T-helper 1 cell treated with Interleukin-12 subunit alpha and Interleukin-12 subunit beta and Interleukin-4 antibody, amounts not matched to agents 30 μg/mL and 1 μg/mL, for 36 hours (primary cell): ENCODE measurements around the gene SSRP1.
"Not testable (repeated sequence)": the region's sequence is repeated elsewhere in the genome, so short reads cannot be mapped to it uniquely, and the experiment has no call there.

ENCODE experiments used
- H3K27ac Mint-ChIP-seq: one replicate; pipeline ENCODE4 v1.8.0; 2021; ENCODE audit warnings: mild to moderate bottlenecking, mixed read lengths
- H3K27me3 Mint-ChIP-seq: one replicate; pipeline ENCODE4 v1.8.0; 2021; ENCODE audit warnings: low read depth, mixed read lengths
- H3K36me3 Mint-ChIP-seq: one replicate; pipeline ENCODE4 v1.8.0; 2021; ENCODE audit warnings: low read depth, mixed read lengths
- H3K4me1 Mint-ChIP-seq: one replicate; pipeline ENCODE4 v1.8.0; 2021; ENCODE audit warnings: low read depth, mixed read lengths
- H3K4me3 Mint-ChIP-seq: one replicate; pipeline ENCODE4 v1.8.0; 2021; ENCODE audit warnings: mild to moderate bottlenecking, moderate library complexity, mixed read lengths
- H3K9me3 Mint-ChIP-seq: one replicate; pipeline ENCODE4 v1.8.0; 2021; ENCODE audit warnings: mixed read lengths

The SSRP1 gene

DNA sequence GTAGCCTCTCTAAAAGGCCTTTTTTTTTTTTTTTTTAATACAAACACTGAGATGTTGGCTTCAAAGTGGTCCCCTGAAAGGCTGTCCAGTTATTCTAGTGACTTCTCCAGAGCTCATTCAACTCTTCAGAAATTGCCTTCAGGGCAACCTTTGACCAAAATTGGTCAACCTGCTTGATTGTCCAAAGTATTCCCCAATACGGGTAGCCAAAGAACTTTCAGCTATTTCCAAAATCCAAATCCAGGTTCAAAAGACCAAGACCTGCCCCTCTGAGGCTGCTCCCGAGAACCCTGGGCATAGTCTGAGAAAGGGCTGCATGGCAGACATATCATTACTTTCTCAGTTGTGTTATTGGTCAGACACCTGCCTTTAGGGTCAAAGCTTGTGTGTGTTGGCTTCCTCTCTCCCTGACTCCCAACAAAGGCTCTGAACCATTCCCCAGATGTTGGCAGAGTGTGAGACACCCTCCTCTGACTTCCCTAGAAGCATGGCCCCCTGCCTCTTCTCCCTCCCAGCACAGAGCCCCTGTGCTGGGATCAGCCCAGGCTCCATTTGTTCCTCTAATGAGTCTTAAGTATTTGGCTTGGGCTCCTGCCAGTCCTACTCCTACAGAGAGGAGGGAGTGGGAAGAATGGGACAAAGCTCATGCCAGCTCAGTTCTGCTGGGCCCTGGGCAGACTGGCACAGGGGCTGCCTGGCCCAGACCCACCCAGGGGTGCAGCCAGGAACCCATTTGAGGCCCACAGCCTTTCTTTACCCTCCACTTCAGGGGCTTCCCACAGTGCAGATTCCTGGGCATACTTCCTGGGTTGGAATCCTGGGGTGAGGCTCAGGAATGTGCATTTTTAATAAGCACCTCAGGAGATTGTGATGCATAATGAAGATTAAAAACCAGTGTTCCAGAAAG lies 41.2 kb downstream of the SSRP1 start:
- peaks cover 4% of the 10 kb centered on the region for H3K36me3 Mint-ChIP-seq
- H3K4me3 Mint-ChIP-seq = no peak overlapping the region
- peaks cover 5% of the 10 kb centered on the region for H3K27me3 Mint-ChIP-seq
- no peaks in the 10 kb centered on the region for H3K4me1 Mint-ChIP-seq
- H3K27ac Mint-ChIP-seq = no peak overlapping the region
- peaks cover 6% of the 10 kb centered on the region for H3K9me3 Mint-ChIP-seq

DNA sequence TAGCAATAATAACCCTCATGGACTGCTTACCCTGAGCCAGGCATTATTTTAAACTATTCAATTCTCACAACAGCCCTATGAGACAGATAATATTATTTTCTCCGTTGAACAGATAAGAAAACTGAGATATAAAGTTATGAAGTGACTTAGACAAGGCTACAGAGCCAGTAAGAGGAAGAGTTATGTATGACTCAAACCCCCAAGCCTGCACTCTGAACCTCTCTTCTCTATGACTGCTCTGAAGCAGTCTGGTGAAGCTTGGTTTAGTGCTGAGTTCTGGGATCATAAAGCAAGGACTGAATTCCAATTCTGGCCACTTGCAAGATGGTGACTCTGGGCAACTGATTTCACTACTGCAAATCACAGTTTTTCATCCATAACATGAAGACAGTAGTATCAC lies 45.4 kb downstream of the SSRP1 start:
- H3K27ac Mint-ChIP-seq = no peak overlapping the region
- peaks cover 9% of the 10 kb centered on the region for H3K27me3 Mint-ChIP-seq
- no peaks in the 10 kb centered on the region for H3K36me3 Mint-ChIP-seq
- H3K4me1 Mint-ChIP-seq = no peaks in the 10 kb centered on the region
- no peak overlapping the region for H3K4me3 Mint-ChIP-seq
- peaks cover 3% of the 10 kb centered on the region for H3K9me3 Mint-ChIP-seq

DNA sequence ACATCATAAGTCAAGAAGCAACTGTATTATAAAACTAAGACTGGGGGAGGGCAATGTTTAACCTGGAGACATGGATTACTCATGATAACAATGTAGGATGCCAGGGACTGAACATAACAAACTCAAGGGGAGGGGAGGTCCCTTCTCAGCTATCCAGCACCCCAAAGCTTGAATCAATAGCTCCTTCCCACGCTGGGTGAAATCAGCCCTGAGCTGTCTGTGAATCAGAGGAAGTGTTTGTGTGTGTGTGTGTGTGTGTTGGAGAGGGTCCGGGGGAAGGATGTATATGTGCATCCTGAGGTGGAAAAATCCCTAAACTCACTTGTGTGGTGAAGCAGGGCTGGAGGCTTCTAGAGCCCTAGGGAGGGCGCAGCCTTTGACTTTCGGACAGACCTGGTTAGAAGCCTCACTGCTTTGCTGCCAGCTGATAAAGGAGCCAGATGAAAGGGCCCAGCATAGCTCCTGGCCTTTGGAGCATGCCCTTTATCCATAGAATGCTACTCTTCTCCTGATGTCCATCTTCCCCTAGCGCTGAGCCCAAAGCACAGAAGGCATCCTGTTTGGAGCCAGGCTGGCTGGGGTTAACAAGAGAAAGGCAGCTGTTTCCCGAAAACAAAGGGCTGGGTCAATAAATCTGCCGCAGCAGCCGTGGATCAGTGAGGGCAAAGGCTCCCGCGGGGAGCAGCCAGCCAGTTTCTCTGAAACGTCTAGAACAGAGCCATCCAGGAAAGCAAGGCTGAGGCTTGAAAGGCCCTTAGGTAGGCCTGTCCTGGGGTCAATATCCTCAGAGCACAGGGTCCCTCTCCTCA lies 46.7 kb downstream of the SSRP1 start:
- H3K4me3 Mint-ChIP-seq = no peak overlapping the region
- H3K36me3 Mint-ChIP-seq = no peaks in the 10 kb centered on the region
- H3K4me1 Mint-ChIP-seq = no peaks in the 10 kb centered on the region
- peaks cover 3% of the 10 kb centered on the region for H3K9me3 Mint-ChIP-seq
- no peak overlapping the region for H3K27ac Mint-ChIP-seq
- H3K27me3 Mint-ChIP-seq = peaks cover 9% of the 10 kb centered on the region

DNA sequence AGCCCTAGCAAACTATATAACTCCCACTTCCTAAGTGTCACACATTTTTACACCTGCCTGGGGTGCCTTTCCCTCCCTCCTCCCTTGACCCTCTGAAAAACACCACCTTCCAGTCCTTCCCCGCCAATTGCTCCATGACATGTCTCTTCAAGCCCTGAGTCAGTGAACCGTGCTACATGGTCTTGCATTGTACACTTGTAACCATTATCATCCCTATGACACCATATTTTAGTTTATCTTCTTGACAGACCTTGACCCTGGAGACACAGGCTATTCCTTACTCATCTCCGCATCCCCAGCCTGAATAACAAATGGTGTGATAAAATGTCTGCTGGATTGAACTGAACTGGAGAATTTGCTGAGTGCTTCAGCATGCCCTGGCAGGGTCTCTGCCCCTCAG lies 47.8 kb downstream of the SSRP1 start:
- Mint-ChIP-seq H3K9me3 (peaks cover 3% of the 10 kb centered on the region), H3K36me3 (no peaks in the 10 kb centered on the region), H3K27ac (no peak overlapping the region), H3K4me3 (no peak overlapping the region), H3K27me3 (peaks cover 9% of the 10 kb centered on the region), H3K4me1 (no peaks in the 10 kb centered on the region)

DNA sequence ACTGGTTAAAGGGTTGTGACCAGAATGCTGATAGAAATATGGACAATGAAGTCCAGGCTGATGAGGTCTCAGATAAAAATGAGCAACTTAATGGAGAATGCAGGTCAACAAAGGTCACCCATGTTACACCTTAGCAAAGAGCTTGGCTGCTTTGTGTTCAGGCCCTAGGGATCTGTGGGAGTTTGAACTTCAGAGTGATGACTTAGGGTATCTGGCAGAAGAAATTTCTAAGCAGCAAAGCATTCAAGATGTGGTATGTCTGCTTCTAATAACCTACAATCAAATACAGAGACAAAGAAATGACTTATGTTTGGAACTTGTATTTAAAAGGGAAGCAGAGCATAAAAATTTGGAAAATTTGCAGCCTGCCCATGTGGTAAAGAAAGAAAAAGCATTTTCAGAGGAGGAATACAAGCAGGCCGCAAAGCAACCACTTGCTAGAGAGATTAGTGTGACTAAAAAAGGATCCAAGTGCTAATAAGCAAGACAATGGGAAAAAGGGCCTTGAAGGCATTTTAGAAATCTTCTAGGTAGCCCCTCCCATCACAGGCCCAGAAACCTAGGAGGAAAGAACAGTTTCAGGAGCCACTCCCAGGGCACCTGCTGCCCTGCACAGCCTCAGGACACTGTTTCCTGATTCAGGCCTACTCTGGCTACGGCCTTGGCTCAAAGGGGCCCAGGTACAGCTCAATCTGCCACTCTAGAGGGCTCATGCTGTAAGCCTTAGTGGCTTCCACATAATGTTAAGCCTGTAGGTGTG lies 52.3 kb downstream of the SSRP1 start:
- H3K4me3 Mint-ChIP-seq = no peak overlapping the region
- no peaks in the 10 kb centered on the region for H3K4me1 Mint-ChIP-seq
- peaks cover 4% of the 10 kb centered on the region for H3K27me3 Mint-ChIP-seq
- no peaks in the 10 kb centered on the region for H3K36me3 Mint-ChIP-seq
- H3K27ac Mint-ChIP-seq = no peak overlapping the region
- peaks cover 3% of the 10 kb centered on the region for H3K9me3 Mint-ChIP-seq

DNA sequence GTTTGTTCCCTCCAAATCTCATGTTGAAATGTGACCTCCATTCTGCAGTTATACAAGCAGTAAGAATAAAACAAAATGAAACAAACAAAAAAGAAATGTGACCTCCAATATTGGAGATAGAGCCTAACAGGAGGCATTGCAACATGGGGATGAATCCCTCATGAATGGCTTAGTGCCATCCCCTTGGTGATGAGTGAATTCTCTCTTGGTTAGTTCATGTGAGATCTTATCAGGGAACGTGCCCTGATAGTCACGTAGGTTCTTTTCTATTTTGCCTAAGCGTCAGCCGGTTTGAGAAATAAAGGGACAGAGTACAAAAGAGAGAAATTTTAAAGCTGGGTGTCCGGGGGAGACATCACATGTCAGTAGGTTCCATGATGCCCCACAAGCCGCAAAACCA lies 54.1 kb downstream of the SSRP1 start:
- H3K4me1 Mint-ChIP-seq, H3K27me3 Mint-ChIP-seq, H3K36me3 Mint-ChIP-seq, H3K9me3 Mint-ChIP-seq, H3K4me3 Mint-ChIP-seq, H3K27ac Mint-ChIP-seq: not testable (repeated sequence)

DNA sequence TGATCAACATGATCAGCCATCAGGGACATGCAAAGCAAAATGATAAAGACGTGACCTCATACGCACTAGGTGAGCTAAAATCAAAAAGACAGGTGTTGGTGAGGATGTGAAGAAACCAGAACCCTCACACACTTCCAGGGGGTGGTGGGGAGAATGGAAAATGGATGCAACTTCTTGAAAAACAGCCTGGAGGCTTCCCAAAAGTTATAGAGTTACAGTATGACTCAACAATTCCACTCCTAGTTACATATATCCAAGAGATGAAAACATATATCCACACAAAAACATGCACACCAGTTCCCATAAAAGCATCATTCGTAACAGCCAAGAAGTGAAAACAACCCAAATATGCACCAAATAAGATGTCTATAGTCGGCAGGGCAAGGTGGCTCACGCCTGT lies 56.6 kb downstream of the SSRP1 start:
- Mint-ChIP-seq H3K27me3 (peaks cover 13% of the 10 kb centered on the region), H3K36me3 (no peaks in the 10 kb centered on the region), H3K4me3 (no peak overlapping the region), H3K9me3 (peaks cover 6% of the 10 kb centered on the region), H3K27ac (no peak overlapping the region), H3K4me1 (peaks cover 4% of the 10 kb centered on the region)

DNA sequence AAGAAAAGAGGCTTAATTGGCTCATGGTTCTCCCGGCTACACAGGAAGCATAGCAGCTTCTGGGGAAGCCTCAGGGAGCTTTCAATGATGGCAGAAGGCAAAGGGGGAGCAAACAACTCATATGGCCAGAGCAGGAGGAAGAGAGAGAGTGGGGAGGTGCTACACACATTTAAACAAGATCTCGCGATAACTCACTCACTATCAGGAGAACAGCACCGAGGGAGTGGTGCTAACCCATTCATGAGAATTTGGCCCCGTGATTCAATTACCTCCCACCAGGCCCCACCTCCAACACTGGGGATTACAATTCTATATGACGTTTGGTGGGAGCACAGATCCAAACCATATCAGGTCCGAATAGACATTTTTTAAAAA lies 57.0 kb downstream of the SSRP1 start:
- no peak overlapping the region for H3K27ac Mint-ChIP-seq
- H3K27me3 Mint-ChIP-seq = peaks cover 13% of the 10 kb centered on the region
- no peak overlapping the region for H3K4me3 Mint-ChIP-seq
- H3K4me1 Mint-ChIP-seq = peaks cover 4% of the 10 kb centered on the region
- peaks cover 8% of the 10 kb centered on the region for H3K9me3 Mint-ChIP-seq
- H3K36me3 Mint-ChIP-seq = no peaks in the 10 kb centered on the region

DNA sequence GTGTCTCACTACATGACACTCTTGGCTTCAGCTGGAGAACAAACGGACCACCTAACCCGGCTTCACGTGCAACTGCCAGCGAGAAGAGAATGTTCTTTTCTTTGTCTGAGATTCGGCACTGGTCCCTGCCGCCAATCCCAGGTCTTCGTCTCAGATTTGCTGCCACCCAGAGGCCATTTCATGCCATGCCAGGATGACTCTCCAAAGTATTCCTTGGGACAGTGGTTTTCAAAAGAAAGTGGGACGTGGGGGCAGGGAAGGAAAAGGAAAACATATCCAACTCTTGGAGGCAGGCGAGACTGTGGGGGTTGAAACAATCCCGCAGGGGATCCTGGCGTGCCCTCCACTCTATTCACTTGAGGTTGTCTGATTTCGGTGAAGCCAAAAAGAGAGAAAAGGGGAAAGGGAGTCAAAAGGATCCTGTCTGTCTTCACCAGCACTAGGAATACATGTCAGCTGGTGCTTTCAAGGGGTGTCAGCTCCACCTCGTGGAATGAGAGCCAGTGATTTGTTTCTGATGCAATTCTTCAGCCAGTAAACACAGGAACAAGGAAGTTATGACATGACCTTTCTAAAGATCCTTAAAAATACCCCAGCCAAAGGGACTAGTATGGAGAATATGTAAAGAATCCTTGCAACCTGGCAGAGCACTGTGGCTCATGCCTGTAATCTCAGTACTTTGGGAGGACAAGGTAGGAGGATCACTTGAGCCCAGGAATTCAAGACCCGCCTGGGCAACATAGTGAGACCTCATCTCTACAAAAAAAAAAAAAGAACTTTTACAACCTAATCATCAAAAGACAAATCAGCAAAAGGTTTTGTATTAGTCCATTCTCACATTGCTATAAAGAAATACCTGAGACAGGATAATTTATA lies 57.6 kb downstream of the SSRP1 start:
- H3K27me3 Mint-ChIP-seq = peaks cover 13% of the 10 kb centered on the region
- peaks cover 12% of the 10 kb centered on the region for H3K9me3 Mint-ChIP-seq
- H3K4me3 Mint-ChIP-seq = no peak overlapping the region
- H3K4me1 Mint-ChIP-seq = peaks cover 4% of the 10 kb centered on the region
- H3K27ac Mint-ChIP-seq = no peak overlapping the region
- no peaks in the 10 kb centered on the region for H3K36me3 Mint-ChIP-seq

DNA sequence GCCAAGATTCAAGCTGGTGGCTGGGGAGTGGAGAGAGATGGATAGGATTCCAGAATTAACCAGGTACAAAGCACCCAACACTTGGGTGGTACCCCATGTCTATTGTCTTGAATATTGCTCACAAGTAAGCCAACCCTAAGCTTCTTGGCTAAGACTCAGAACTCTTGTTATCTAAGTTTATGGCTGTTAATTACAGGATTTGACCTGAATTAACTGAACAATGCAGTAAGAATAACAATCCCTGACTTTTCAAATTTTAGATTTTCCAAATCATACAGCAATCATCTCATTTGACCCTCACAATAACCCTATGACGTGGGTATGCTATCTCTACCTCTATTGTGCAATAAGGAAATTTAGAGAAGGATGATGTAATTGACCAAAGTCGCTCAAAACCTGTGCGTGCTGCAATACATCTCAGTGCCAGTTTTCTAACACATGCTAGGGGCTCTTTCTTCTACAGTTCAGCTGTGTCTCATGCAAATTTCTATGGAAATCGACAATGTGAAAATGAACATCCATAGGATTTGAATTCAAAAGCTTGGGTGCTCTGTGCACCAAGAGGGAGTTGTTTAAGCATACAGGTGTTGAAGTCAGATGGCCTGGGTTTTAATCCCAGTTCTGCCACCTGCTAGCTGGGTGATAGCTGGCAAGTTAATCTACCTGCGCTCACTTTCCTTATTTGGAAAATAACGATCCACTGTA lies 58.6 kb downstream of the SSRP1 start:
- Mint-ChIP-seq H3K4me1 (peaks cover 4% of the 10 kb centered on the region), H3K27ac (no peak overlapping the region), H3K27me3 (peaks cover 13% of the 10 kb centered on the region), H3K36me3 (no peaks in the 10 kb centered on the region), H3K9me3 (peaks cover 12% of the 10 kb centered on the region), H3K4me3 (no peak overlapping the region)

DNA sequence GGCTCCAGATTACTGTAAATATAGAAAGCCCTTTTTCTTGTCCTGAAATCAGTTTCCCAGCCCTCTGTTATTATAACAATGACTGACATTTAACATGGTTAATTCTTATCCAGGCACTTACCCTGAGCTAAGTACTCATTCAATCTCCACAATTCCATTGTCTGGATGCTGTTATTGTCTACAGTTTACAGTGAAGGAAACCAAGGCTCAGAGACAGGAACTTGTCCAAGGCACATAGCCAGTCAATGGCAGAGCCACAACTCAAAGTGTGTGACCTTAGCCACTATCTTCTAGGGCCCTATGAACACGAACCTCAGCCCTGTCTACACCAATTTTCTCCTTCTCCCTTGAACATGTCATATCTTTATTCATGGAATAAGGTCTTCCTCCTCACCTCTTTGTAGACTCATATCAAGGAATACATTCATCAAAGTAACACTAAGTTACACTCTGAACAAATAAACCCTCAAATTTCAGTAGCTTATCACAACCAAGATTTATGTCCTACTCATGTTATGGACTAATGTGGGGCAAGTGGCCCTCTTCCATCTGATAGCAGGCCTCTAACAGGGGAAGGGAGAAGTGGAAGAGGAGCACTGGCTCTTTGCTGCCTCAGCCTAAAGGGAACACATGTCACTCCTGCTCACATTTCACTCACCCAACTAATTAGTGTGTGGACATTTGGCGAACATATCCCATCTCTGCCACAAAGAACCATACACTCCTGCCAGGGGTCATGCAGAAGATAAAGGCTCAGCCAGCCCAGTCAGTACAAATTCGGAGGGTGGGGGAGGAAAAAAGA lies 59.3 kb downstream of the SSRP1 start:
- Mint-ChIP-seq H3K4me3 (no peak overlapping the region), H3K36me3 (no peaks in the 10 kb centered on the region), H3K27ac (no peak overlapping the region), H3K4me1 (peaks cover 4% of the 10 kb centered on the region), H3K27me3 (peaks cover 13% of the 10 kb centered on the region), H3K9me3 (peaks cover 12% of the 10 kb centered on the region)
